Measurements from ENCODE around the gene YES1.

Gene YES1

DNA sequence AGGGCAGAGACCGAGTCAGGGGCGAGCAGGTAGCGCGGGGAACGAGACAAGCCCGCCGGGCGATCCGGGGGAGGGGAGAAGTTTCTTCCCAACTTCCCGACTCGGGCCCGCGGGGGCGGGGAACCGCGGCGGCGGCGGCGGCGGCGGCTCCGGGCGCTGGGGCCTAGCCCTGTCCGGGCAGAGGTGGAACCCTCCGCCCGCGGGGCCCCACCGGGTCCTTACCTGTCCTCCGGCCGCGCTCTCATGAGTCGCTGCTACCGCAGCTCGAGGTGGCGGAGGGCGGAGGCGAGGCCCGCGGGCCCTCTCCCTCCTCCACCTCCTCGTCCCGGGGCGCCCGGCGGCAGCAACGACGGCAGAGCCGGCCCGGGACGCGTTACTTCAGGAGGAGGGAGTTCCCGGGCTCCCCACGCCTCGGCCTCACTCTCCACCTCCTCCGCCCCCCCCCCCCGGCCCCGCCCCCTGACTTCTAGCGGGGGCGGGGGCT is at the start of gene YES1:
Gene YES1, minus strand, starts transcription at position 351 of the 484 bp plus-strand sequence. CDS start 55,415 bp downstream, outside the sequence.
- DNase-seq (ENCODE audit: low read depth in 3 of 3), result no peak

DNA sequence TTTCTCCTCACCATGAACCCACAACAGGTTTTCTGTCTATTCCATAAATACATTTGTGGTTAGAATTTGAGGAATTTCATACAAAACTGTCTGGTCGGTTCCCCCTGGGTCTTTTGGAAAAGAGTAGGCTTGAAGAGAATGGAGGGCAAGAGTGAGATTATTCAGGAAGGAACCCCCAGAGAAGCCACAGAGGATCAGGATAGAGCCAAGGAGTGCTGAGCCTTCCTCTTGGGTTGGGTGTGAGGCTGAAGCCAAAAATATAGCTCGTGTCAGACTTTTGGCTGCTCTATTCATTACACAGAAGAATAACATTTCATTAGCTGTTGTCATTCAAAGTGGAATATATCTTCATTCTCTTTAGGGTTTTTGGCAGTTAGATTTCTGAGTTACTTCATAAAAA is 45.9 kb upstream of the YES1 start:
- DNase-seq (ENCODE audit: low read depth in 3 of 3), result no peak

DNA sequence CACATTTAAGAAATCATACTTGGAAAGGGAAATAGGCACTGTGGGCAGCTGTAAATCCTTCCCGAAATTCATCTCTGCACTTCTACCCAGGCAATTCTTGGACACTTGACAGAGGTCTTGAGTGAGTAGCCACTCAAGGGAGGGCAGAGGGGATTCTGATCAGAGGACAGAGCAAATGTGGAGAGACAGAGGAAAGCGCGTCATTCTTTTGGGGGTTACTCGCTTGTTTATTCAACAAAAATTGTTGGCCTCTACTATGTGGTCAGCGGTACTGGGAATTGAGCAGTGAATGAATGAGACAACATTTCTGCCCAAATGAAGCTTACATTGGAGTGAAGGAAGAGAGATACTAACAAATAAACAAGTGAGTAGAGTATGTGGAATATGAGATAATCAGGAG is 41.4 kb upstream of the YES1 start:
- DNase-seq (ENCODE audit: low read depth in 3 of 3), result no peak

DNA sequence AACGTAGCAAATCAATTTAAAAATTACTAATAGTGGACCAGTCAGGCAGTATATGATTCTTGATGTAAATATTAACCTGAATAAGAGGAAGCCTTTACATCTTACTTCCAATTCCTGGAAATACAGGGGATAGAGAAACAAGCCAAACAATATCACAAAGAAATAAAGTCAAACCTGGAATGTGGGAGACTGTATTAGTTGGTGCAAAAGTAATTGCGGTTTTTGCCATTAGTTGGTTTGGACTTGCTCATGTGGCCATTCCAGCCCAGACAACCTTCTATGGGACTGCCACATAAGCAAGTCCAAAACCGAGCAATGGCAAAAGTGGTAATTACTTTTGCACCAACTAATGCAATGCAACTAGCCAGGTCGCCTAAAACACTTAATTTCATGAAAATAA is 38.9 kb upstream of the YES1 start:
- DNase-seq (ENCODE audit: low read depth in 3 of 3), result no peak

DNA sequence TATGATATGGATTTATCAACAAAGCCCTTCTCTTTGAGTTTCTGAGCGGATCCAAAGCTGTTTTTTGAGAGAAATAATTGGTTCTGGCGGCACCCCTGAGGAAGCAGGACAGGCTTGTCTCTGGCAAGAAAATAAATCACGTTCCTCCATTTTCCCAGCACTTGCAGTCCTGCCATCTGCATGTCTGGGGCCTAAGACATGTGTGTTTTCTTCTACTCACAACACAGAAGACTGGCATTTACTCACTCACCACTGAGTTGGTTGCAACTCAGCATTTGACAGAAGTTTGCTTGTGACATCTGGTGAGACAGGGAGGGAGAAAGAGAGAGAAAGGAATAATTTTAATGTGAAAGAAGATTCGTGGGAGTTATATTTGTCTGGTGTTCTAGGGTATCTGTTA is 37.0 kb upstream of the YES1 start:
- no peak for DNase-seq (ENCODE audit: low read depth in 3 of 3)

DNA sequence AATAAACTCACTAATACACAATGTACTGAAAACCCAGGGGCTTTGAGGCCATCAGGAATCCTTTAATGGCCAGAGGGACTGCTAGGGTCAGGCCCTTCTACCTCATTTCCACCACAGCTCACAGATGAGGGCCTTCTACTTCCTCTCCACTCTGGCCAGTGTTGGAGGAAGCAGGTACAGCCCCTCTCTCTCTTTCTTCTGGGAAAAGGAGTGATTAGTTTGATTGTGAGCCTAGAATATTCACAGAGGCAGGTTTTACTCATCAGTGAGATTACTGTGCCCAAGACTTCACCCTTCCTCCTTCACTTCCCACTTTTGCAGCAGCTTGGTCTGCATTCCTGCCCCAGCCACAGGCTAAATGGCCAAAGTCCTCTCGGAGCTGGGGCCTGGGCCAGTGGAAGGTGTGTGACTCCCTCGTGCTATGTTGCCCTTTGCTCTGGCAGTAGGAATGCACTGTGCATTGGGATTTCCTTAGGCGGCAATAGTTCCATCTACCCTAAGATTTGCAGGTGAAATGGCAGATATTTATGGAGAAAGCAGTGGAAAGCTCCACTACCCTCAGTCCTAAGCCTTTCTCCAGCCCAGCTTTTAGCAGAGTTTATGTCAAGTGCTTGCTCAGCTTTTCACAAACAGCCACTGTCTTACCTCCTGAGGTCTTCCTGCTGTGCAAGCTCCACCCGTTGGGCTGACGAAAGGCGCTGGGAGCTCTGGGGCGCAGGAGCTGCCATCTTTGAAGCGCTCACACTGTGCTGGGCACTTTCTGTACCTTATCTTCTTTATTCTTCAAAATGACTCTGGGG is 36.2 kb upstream of the YES1 start:
- no peak for DNase-seq (ENCODE audit: low read depth in 3 of 3)

DNA sequence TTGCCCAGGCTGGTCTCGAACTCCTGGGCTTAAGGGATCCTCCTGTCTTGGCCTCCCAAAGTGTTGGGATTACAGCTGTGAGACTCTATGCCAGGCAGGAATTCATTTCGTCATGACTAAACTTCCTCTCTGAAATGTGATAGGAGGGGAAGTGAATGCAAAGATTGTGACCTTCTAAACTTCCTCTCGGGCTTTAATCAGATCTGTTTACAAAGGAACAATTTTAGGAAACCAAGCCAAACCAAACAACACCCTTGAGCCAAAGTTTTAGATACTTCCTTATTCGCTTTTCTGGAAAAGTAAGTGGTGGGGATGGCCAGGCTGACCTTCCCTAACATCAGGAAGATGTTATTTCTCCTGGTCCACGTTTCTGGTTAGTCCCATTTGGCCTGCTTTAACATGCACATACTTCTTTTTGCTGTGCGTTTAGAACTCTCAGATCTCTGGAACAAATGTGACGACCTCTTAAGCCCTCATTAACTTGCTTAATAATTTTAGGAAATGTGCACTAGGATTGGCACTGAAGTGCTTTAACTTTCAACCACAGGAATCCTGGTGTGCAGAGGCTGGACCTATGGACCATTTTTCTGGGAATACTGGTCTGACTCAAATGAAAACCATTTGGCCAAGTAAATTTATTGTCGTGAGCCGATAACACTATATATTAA is 33.2 kb upstream of the YES1 start:
- no peak for DNase-seq (ENCODE audit: low read depth in 3 of 3)

DNA sequence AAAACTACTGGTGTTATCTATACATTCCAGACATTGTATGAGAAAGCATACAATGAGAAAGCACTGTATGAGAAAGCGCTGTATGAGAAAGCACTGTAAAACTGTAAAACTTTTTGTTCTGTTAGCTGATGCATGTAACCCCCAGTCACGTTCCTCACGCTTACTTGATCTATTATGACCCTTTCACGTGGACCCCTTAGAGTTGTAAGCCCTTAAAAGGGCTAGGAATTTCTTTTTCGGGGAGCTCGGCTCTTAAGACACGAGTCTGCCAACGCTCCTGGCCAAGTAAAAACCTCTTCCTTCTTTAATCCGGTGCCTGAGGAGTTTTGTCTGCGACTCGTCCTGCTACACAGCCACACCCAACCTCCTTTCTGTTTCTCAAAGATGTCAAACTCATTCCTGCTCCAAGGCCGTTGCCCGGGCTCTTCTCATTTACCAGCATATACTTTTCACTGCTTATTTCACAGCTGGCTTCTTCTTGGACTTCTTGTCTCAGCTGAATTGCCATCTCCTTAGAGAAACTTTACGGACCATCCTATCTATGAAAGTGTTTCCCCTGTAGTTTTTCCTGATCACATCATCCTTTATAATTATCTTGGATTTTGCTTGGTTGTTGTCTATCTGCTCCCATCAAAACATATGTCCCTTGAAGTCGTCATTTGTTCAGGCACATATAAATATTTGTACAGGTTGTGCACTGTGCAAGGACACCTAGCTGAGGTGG is 29.8 kb upstream of the YES1 start:
- DNase-seq (ENCODE audit: low read depth in 3 of 3), result no peak

DNA sequence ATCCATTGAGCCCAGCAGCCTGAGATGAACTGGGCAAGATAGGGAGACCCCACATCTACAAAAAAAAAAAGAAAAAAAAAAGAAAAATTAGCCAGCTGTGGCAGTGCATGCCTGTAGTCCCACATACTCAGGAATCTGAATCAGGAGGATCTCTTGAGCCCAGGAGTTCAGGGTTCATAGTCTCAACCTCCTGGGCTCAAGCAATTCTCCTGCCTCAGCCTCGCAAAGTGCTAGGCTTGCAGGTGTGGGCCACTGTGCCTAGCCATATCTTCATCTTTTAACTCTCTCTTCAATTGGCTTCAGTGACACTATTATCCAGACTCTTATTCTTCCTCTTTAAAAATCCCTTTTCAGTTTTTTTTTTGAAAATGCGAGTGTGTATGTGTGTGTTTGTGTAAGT is 28.5 kb upstream of the YES1 start:
- no peak for DNase-seq (ENCODE audit: low read depth in 3 of 3)

DNA sequence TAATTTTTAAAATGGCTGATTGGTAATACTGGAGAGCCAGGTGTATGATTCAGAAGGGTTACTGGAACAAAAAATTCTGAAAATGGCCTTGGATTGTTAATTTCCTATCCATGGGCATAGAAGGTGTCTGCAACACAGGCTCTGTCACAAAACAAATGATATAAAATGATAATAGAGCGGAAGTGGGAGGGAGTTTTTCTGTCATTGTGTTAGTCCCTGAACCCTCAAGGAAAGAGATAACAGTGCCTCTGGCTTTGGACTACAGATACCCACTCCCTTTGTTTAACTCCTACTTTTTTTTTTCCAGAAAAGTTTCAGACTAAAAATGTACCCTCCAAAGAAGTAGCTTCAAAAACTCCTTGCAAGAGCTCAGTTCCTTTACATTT is 28.0 kb upstream of the YES1 start:
- DNase-seq (ENCODE audit: low read depth in 3 of 3), result no peak

DNA sequence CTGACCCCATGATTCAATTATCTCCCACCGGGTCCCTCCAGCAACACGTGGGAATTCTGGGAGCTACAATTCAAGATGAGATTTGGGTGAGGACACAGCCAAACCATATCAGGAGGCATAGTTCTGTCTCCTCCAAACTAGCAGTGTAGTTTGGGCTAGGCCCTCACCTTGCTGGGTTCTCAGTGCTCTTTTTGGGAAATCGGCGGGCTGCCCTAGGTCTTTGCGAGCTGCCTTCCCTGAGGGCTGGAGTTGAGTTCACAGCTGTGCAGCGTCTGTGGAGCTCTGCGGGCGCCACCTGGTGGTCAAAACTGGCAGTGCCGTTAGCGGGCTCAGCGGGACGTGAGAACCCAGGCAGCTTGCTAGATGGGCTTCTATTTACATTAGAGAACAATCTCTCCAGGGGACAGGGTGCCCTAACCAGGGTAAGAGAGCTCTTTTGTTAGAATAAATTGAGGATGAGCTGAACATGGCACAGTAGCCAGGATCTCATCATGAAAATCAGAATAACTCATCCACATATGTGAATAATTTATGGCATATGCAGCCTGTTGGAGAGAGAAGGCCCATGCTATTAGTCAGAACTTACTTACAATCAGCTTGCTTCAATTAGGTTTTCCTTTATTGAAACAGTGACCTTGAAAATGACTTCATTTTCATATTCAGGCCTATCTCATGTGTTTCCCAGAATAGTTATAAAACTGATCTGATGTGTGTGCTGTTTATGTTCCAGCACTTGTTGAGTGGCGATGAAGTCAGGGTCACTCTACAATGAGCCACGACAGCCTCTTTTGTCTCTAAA is 27.4 kb upstream of the YES1 start:
- DNase-seq (ENCODE audit: low read depth in 3 of 3), result peak; percentile 68 to 91 (median 82)

DNA sequence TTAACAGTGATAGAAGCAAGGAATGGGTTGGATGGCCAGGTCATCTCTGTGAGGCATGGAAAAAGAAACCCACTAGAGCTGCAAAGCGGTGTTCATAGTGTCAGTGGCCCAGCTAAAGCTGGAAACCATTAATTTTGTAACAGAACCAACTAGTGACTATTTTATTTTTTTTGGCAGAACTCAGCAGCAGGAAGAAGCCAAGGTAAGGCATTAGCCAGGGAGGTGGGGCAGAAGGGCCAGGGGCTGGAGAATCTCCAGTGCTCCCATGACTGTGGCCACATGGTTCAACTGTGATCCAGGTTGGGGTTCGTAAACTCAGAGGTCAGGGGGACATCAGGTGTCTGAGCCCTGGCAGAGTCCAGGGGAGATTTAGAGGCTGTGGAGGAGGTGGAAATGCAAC is 25.9 kb upstream of the YES1 start:
- no peak for DNase-seq (ENCODE audit: low read depth in 3 of 3)

DNA sequence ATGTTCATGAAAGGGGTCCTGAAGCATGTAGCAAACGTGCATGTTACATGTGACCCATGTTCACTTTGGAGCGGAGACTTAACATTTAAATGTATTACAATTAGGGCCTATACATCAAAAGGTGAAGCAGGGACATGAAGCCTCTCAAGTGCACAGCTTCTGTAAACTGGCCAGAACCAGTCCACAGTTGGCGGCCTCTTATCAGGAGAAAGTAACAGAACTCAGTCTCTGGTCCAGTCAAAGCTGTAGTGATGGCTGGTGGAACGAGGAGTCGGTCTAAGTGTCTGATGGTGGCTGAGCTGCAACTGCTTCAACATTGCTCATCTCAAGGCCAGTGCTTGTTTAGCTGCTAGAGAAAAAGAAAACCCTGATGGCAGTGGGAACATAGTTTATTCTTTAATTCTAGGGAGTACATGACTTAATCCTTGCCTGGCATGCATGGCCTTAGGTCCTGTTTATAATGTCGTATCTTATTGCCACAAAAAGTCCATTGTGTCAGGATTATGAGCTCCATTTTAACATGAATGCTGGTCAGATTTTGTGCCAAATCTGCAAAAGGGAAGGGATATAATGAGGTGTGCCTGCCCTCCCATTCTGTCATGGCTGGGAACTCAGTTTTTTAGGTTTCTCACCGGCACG is 22.2 kb upstream of the YES1 start:
- no peak for DNase-seq (ENCODE audit: low read depth in 3 of 3)

DNA sequence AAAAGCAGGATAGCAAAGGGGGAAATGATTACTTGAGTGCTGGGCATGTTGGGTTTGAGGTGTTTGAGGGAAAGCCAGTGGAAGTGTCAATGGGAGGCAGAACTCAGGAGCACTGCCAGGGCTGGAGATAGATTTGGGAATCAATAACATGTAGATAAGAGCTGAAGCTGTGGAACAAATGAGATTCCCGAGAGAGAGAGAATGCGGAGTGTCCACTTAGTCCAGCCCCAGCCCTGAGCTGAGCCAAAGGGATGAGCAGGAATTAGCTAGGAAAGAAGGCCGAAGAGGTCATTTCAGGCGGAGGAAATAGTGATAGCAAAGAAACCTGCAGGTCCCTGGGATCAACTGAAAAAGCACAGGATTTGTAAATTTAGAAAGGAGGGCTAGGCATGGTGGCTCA is 21.2 kb upstream of the YES1 start:
- DNase-seq (ENCODE audit: low read depth in 3 of 3), result no peak

DNA sequence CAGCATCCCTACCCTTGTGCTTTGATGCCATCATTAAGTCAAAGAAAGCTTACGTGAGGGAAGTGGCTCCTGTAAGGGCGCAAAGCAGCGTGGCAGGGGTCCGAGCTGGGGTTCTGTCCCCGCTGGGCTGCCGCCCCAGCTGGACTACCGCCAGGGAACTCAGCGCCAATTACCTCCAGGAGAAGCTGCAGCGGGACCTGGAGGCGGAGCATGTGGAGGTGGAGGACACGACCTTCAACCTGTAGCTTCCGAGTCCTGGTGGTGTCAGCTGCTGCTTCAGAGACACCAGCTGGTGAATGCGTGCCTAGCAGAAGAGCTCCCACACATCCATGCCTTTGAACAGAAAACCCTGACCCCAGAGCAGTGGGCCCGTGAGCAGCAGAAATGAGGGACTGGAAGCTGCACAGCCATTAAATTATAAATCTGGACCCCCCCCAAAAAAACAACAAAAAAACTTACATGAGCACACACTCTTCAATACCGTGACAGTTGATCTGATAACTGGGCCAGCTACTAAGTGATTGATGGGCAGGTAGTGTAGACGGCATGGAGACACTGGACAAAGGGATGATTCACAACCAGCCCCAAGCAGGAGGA is 20.1 kb upstream of the YES1 start:
- no peak for DNase-seq (ENCODE audit: low read depth in 3 of 3)

DNA sequence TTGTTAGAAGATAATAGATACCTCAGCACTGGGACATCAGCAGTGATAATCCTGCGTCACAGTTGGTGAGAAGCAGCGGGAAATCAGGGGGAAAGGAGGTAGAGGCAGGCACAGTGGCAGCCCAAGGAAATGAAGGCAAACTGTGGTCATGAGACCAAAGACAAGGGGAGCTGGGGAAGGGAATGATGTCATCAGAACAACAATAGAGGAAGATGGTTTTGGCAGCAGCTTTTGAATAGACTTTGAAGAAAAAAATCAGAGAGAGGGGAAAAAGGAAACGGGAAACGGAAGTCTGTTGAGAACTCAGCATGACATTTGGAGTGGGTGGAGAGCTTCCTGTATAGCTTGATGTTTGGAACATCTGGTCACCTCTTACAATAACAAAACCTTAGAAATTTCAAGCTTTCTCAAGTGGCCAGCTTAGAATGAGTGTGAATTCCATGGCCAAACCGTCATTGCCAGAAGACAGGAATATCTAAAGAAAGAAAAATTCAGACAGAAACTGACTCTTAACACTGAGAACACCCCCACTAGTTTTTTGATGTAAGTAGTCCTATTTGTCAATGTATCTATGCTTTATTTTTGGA is 18.4 kb upstream of the YES1 start:
- peak in 1 of 3 donors; percentile 12 for DNase-seq (ENCODE audit: low read depth in 3 of 3)

DNA sequence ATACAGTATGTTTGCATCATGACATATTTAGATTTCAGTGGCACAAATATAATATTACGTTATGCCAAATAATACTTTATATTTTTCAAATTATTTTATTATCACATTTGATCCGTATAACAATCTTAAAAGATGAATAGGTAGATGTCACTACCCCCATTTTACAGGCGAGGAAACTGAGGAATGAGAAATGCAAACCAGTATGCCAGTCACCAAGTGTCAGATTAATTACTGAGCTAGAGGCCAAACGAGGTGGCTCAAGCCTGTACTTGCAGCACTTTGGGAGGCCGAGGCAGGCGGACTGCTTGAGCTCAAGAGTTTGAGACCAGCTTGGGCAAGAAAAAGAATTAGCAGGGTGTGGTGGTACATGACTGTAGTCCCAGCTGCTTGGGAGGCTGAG is 17.4 kb upstream of the YES1 start:
- no peak for DNase-seq (ENCODE audit: low read depth in 3 of 3)

DNA sequence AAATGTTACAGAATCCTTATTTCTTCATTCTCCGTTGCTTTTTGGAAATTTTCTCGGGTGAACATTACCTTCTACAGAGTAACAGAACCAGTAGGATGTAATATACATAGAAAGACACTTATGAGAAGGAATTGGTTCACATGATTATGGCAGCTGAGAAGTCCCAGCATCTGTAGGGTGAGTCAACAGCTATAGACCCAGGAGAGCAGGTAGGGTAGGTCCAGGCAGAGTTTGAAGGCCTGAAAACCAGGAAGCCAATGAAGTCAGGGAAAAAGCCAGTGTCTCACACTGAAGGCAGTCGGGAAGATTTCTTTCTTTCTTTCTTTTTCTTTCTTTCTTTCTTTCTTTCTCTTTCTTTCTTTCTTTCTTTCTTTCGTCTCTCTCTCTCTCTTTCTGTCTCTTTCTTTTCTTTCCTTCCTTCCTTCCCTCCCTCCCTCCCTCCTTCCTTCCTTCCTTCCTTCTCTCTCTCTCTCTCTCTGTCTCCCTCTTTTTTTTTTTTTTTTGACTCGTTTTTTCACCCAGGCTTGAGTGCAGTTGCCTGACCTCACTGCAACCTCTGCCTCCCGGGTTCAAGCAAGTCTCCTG is 15.1 kb upstream of the YES1 start:
- no peak for DNase-seq (ENCODE audit: low read depth in 3 of 3)

DNA sequence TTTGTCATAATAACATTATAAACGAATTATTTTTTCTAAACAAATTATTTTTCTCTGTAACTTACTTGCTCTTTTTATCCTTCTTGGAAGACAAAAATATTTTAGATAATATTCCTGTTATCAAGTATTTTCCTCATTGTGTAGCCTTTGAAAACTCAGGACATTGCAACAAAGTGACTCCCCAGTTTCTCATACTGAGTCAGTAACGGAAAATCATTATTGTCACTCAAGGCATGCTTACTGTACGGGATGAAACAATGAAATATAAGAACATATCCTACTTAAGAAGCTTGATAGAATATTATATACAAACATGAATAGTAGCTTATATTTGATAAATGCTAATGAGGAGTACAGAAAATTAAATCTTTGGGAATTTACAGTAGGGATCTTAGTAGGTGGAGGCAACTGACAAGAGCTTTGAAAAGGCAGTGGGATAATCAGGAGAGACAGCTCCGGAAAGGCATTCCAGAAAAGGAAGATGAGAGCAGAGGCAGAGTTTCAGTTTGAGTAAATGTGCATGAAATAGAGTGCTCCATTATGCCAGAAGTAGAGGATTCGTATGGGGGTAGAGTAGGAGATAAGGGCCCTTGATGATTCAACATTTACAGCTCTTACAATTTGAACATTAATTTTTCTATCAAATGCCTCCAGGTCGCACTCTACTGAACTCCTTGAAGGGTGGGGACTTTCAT is 14.0 kb upstream of the YES1 start:
- DNase-seq (ENCODE audit: low read depth in 3 of 3), result no peak

DNA sequence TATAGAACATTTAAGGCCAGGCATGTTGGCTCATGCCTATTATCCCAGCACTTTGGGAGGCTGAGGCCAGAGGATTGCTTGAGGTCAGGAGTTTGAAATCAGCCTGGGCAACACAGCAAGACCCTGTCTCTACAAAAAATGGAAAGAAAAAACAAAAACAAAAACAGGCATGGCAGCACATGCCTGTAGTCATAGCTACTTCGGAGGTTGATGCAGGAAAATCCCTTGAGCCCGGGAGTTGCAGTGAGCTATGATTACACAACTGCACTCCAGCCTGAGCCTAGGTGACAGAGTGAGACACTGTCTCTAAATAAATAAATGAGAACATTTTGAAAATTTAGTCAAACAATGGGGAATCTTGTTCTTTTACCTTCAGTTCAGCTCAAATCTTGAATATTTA is 12.1 kb upstream of the YES1 start:
- DNase-seq (ENCODE audit: low read depth in 3 of 3), result no peak

All from stimulated activated CD4-positive, alpha-beta T cell treated with anti-CD3 and anti-CD28 coated beads, TNF-alpha, amount 100 ng/mL, for 48 hours (primary cell).